Ovary (tissue), 9 donors: ENCODE data around the gene SLC35F4. TPM values are rescaled to one million over a fixed set of nuclear protein-coding genes. Genes with fewer than 3 reads are reported as not detected.
"Not testable (repeated sequence)": the region's sequence is repeated elsewhere in the genome, so short reads cannot be mapped to it uniquely, and the experiment has no call there.

ENCODE experiments used
- DNase-seq, 5 donors: peaks; one replicate each; pipeline ENCODE4 v3.0.0-alpha.2; 2019 to 2020
- H3K27ac ChIP-seq, 2 donors: fragments of 200-600 bp; one replicate each; pipeline versions ENCODE4 v1.5.1 to v1.8.0; 2019 to 2022
- H3K27me3 ChIP-seq: fragments of 200-600 bp; one replicate; pipeline ENCODE4 v1.8.0; 2022
- H3K36me3 ChIP-seq: fragments of 200-600 bp; sonication (generic); one replicate; pipeline ENCODE4 v1.5.1; 2019
- H3K4me1 ChIP-seq: one replicate; pipeline ENCODE4 v1.8.1; 2013; ENCODE audit warnings: mild to moderate bottlenecking, moderate library complexity; ENCODE audit not compliant: insufficient read depth
- H3K4me3 ChIP-seq: fragments of 200-600 bp; sonication (generic); one replicate; pipeline ENCODE4 v1.5.1; 2017
- H3K9me3 ChIP-seq, 2 donors: fragments of 200-600 bp in 1 of 2; sonication (generic) in 1 of 2; one replicate each; pipeline versions ENCODE4 v1.5.1 to v1.8.1; 2013 to 2019; ENCODE audit warnings: mild to moderate bottlenecking in 1 of 2, moderate library complexity in 1 of 2
- CTCF ChIP-seq, 3 donors: fragments of 450-650 bp in 2 of 3; fragments of 200-600 bp in 1 of 3; IDR thresholded peaks; one replicate each; pipeline versions ENCODE4 v1.5.1 to v1.8.0; 2016 to 2022; ENCODE audit warnings: antibody characterized with exemption in 3 of 3, mild to moderate bottlenecking in 1 of 3
- EP300 ChIP-seq: sonication (generic); formaldehyde crosslinking; IDR thresholded peaks from one replicate; pipeline ENCODE4 v1.6.1; 2017; ENCODE audit warnings: antibody characterized with exemption
- POLR2A ChIP-seq: fragments of 450-650 bp; IDR thresholded peaks from one replicate; pipeline ENCODE4 v1.6.1; 2017; ENCODE audit warnings: antibody characterized with exemption, mild to moderate bottlenecking, moderate library complexity
- WGBS, 3 donors: extraction: QIAGEN DNeasy Blood & Tissue Kit in 1 of 3; methylation state at CpG; one replicate each; pipeline versions ENCODE4 v1.1.5 to v1.1.7; 2013 to 2017; 5-methylcytosine and 5-hydroxymethylcytosine counted together
- intact Hi-C, 4 donors: fragments of 100-400 bp; cut with DNase I; formaldehyde crosslinking; loops; one replicate each; pipeline versions ENCODE4 v1.11.0 to v1.15.1; 2022 to 2023
- polyA plus RNA-seq, 2 donors: library from polyadenylated mRNA; stranded (reverse); fragments of 200-250 nt in 1 of 2; fragments of 350-450 nt in 1 of 2; fragmentation: Illumina TruSeq in 1 of 2; extraction: RNeasy Lipid Tissue Mini Kit (QIAGEN cat#74804) in 1 of 2; gene quantifications; one replicate each; pipeline ENCODE4 v1.2.3, GENCODE V29; 2013 to 2014
- total RNA-seq, 7 donors: library from RNA; depleted of rRNA in 2 of 7; stranded (reverse); fragments of >200 nt in 2 of 7; fragmentation: NEBNext Ultra II Directional in 3 of 7; extraction: Animal tissue kit (Norgen Biotek cat#: 25700) in 3 of 7; gene quantifications; one replicate each; pipeline versions ENCODE4 v1.1.0 to v1.2.4, GENCODE V29; 2016 to 2023
- donor health status: DM: no; HTN: no; CAD: no; lungs with moderate emphysema.
- donor health status: DM: no; HTN: no; CAD: no.
- donor health status: Bipolar disorder and iron deficiency.
- donor health status: DM: yes; HTN: yes; CAD: no.
- donor health status: DM: no; HTN: no; CAD: no.
- donor health status: DM: yes; HTN: yes; CAD: no.

SLC35F4 gene
- total and polyA plus RNA-seq, 9 donors: 0.04 to 0.65 (median 0.20) TPM; not detected in 6

GRCh38 chr14:57864659-57865058 lies 1.2 kb downstream of the SLC35F4 start:
- intact Hi-C loops: no loop called here
- Histone ChIP-seq H3K36me3 (no peaks in the 10 kb centered on the region), H3K9me3 (no peaks in the 10 kb centered on the region), H3K27me3 (no peaks in the 10 kb centered on the region), H3K27ac (no peak overlapping the region), H3K4me3 (no peak overlapping the region), H3K4me1 (peaks cover 6% of the 10 kb centered on the region)
- no peak for TF ChIP-seq POLR2A
- TF ChIP-seq CTCF (IDR thresholded peaks at IDR 0.05): no peak
- 12 to 20% (median 13%) methylated on average over 16 to 20 of the region's 20 CpGs for WGBS, 3 donors
- no peak for DNase-seq

- no peak for DNase-seq
- TF ChIP-seq EP300 (no peak), POLR2A (no peak), CTCF (IDR thresholded peaks at IDR 0.05) (no peak)
- Histone ChIP-seq H3K9me3 (no peaks in the 10 kb centered on the region), H3K4me3 (no peak overlapping the region), H3K4me1 (peaks cover 6% of the 10 kb centered on the region), H3K27ac (no peak overlapping the region), H3K36me3 (no peaks in the 10 kb centered on the region), H3K27me3 (no peaks in the 10 kb centered on the region)
- intact Hi-C loops: no loop called here
- 51 to 67% (median 56%) methylated on average over 3 of the region's 3 CpGs for WGBS, 3 donors
Measured at GRCh38 chr14:57863471-57863870, 2.4 kb downstream of the SLC35F4 start.

DNA sequence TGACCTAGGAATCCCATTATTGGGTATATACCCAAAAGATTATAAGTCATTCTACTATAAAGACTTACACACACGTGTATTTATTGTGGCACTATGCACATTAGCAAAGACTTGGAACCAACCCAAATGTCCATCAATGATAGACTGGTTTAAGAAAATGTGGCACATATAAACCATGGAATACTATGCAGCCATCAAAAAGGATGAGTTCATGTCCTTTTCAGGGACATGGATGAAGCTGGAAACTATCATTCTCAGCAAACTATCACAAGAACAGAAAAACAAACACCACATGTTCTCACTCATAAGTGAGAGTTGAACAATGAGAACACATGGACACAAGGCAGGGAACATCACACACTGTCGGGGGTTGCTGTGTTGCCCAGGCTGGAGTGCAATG lies 10.2 kb downstream of the SLC35F4 start:
- H3K4me1 ChIP-seq, intact Hi-C loops, DNase-seq, H3K9me3 ChIP-seq, H3K36me3 ChIP-seq, H3K27me3 ChIP-seq, H3K27ac ChIP-seq, H3K4me3 ChIP-seq: not testable (repeated sequence)
- WGBS, 3 donors: 88 to 93% (median 92%) methylated on average over 2 of the region's 2 CpGs

- Histone ChIP-seq H3K27me3 (no peaks in the 10 kb centered on the region), H3K4me3 (no peak overlapping the region), H3K4me1 (no peaks in the 10 kb centered on the region), H3K36me3 (no peaks in the 10 kb centered on the region), H3K27ac (no peak overlapping the region), H3K9me3 (no peaks in the 10 kb centered on the region)
- intact Hi-C loops: no loop called here
- TF ChIP-seq POLR2A: no peak
- no peak for TF ChIP-seq EP300
- no peak for TF ChIP-seq CTCF (IDR thresholded peaks at IDR 0.05)
- 74 to 83% (median 77%) methylated on average over 2 of the region's 2 CpGs for WGBS, 3 donors
- no peak for DNase-seq
Measured at GRCh38 chr14:57854571-57854970, 11.3 kb downstream of the SLC35F4 start.

DNA sequence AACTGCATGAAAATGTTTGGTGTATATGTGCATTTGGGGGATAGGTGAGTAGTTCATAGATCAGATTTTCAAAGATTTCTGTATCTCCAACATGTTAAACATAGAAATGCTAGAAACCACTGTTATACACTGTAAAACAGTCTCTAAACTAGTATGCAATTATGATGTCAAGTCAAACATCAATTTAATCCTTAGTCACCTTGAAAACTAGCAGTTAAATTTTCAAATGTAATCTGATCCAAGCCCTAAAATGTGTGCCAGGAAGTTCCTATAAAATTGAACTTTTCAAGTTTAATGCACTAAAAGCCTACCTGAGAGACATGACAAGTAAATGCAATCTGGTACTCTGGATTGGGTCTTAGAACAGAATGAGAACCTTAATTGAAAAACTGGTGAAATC lies 14.5 kb downstream of the SLC35F4 start:
- H3K27ac ChIP-seq: no peak overlapping the region
- TF ChIP-seq EP300 (no peak), CTCF (IDR thresholded peaks at IDR 0.05) (no peak), POLR2A (no peak)
- H3K27me3 ChIP-seq: no peaks in the 10 kb centered on the region
- no peak overlapping the region for H3K4me3 ChIP-seq
- H3K36me3 ChIP-seq: no peaks in the 10 kb centered on the region
- H3K4me1 ChIP-seq: no peaks in the 10 kb centered on the region
- intact Hi-C loops: no loop called here
- H3K9me3 ChIP-seq: no peaks in the 10 kb centered on the region
- no peak for DNase-seq
